Fibroblast of the aortic adventitia (primary cell): ENCODE data around the gene CFAP251. TPM values are rescaled to one million over a fixed set of nuclear protein-coding genes. Genes with fewer than 3 reads are reported as not detected.
A peak's percentile ranks its signal among the peaks of the same experiment; 100 is the strongest.

Source experiments
- DNase-seq: peaks from one replicate; pipeline ENCODE4 v3.0.0-alpha.2; 2010; ENCODE audit warnings: low read depth
- H3K4me3 ChIP-seq: 2 replicates; pipeline ENCODE4 v1.5.1; 2011; ENCODE audit warnings: low read depth, mild to moderate bottlenecking, control low read depth, low read length, moderate library complexity
- total RNA-seq: library from RNA; depleted of rRNA; stranded (reverse); fragments of >200 nt; gene quantifications from 2 replicates; pipeline ENCODE4 v1.2.3, GENCODE V29; 2012; ENCODE audit warnings: low replicate concordance
- TF ChIP-seq, protein P1 (sequence below): IDR thresholded peaks from 2 replicates; pipeline ENCODE4 v1.5.1; 2011; ENCODE audit warnings: mild to moderate bottlenecking, low read length, control low read depth, inconsistent platforms; ENCODE audit not compliant: insufficient read depth

Gene CFAP251
- total RNA-seq, 1 donor: 8.8 TPM

- DNase-seq: peak; percentile 39
- TF ChIP-seq, protein P1, sequence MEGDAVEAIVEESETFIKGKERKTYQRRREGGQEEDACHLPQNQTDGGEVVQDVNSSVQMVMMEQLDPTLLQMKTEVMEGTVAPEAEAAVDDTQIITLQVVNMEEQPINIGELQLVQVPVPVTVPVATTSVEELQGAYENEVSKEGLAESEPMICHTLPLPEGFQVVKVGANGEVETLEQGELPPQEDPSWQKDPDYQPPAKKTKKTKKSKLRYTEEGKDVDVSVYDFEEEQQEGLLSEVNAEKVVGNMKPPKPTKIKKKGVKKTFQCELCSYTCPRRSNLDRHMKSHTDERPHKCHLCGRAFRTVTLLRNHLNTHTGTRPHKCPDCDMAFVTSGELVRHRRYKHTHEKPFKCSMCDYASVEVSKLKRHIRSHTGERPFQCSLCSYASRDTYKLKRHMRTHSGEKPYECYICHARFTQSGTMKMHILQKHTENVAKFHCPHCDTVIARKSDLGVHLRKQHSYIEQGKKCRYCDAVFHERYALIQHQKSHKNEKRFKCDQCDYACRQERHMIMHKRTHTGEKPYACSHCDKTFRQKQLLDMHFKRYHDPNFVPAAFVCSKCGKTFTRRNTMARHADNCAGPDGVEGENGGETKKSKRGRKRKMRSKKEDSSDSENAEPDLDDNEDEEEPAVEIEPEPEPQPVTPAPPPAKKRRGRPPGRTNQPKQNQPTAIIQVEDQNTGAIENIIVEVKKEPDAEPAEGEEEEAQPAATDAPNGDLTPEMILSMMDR: no peak
- H3K4me3 ChIP-seq: no peak overlapping the region
These were observed 55.9 kb downstream of the CFAP251 start for GRCh38 chr12:121974026-121974985.

DNA sequence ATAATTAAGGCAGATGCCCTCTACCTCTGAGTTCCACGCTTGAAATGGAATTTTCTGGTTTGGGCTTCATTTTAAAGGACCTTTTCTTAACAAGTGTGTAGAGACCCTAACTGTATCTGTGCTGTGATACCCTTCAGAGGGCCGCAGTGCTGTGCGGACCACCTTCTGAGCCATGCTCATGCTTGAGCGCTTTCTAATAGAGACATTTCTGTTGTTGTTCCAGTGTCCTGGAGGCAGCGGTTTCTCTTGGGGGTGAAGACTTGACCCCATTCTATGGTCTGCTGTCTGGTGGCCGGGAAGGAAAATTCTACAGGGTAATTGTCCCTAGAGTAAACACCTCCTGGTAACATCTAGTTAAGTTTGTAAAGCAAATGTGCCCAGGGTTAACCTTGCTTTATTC is 56.6 kb downstream of the CFAP251 start:
- no peak overlapping the region for H3K4me3 ChIP-seq
- no peak for DNase-seq
- TF ChIP-seq, protein P1: no peak

DNA sequence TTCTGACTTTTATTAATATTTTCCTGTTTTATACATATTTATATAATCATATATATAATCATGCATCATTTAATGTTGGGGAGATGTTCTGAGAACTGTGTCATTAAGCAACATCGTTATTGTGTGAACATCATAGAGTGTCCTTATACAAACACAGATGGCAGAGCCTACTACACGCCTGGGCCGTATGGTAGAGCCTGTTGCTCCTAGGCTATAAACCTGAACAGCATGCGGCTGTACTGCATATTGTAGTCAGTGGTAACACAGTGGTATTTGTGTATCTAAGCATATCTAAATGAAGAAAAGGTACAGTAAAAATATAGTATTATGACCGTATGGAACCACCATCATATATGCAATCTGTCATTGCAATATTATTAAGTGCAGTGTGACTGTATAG is 58.6 kb downstream of the CFAP251 start:
- H3K4me3 ChIP-seq: no peak overlapping the region
- DNase-seq: no peak
- TF ChIP-seq, protein P1: no peak

- TF ChIP-seq, protein P1: no peak
- no peak for DNase-seq
- no peak overlapping the region for H3K4me3 ChIP-seq
These were observed 61.9 kb downstream of the CFAP251 start for GRCh38 chr12:121980191-121980891.

- DNase-seq: no peak
- H3K4me3 ChIP-seq: no peak overlapping the region
These were observed 62.5 kb downstream of the CFAP251 start for GRCh38 chr12:121980892-121981272.

DNA sequence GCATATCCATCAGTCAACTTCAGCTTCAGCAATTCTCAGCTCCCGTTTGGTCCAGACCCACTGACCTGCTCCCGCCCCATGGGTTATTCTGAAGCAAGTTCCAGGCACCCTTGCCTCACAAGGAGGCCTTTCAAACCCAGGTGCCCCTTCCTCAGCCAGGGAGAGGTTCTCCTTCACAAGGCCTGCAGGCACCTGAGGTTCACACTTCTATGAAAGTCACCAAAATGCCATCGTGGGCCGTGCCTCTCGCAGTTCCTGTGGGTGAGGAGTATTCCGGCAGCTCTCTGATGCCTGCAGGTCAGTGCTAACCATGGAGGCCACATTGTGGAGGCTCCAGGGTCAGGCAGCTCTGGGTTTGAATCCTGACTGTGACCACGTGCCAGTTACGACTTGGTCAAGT is 63.1 kb downstream of the CFAP251 start:
- no peak overlapping the region for H3K4me3 ChIP-seq
- no peak for DNase-seq
- TF ChIP-seq, protein P1: no peak

More at GRCh38 chr12:121980892-121981272, 62.5 kb downstream of the CFAP251 start:
- TF ChIP-seq, protein P1: no peak
